Upper lobe of right lung (tissue), 1 donor: ENCODE data around the gene CCIN. TPM values are rescaled to one million over a fixed set of nuclear protein-coding genes. Genes with fewer than 3 reads are reported as not detected.

Experiments
- ATAC-seq: fragments of 200-7000 bp; cut with Tn5 transposase; one replicate; pipeline ENCODE4 v1.9.1; 2020; ENCODE audit warnings: mild to moderate bottlenecking, moderate library complexity
- DNase-seq: peaks from one replicate; pipeline ENCODE4 v3.0.0-alpha.2; 2020
- H3K27ac ChIP-seq: fragments of 200-600 bp; one replicate; pipeline ENCODE4 v1.8.0; 2022
- H3K27me3 ChIP-seq: fragments of 200-600 bp; one replicate; pipeline ENCODE4 v1.8.0; 2022; ENCODE audit warnings: mild to moderate bottlenecking
- H3K36me3 ChIP-seq: fragments of 200-600 bp; one replicate; pipeline ENCODE4 v1.8.0; 2022
- H3K4me1 ChIP-seq: fragments of 200-600 bp; one replicate; pipeline ENCODE4 v1.8.0; 2022
- H3K4me3 ChIP-seq: fragments of 200-600 bp; one replicate; pipeline ENCODE4 v1.8.0; 2022; ENCODE audit warnings: mild to moderate bottlenecking
- H3K9me3 ChIP-seq: fragments of 200-600 bp; one replicate; pipeline ENCODE4 v1.8.0; 2022
- CTCF ChIP-seq: fragments of 200-600 bp; IDR thresholded peaks from one replicate; pipeline ENCODE4 v1.8.0; 2022; ENCODE audit warnings: antibody characterized with exemption
- intact Hi-C: fragments of 100-400 bp; cut with DNase I; formaldehyde crosslinking; loops from one replicate; pipeline ENCODE4 v1.11.0; 2022
- total RNA-seq: library from RNA; stranded (reverse); fragmentation: NEBNext Ultra II Directional; extraction: Animal tissue kit (Norgen Biotek cat#: 25700); gene quantifications from one replicate; pipeline ENCODE4 v1.2.1, GENCODE V29; 2021
- donor health status: DM: no; HTN: yes; CAD: no; lungs with severe emphysema.

The CCIN gene
- total RNA-seq, 1 donor from 2014 or later: not detected

DNA sequence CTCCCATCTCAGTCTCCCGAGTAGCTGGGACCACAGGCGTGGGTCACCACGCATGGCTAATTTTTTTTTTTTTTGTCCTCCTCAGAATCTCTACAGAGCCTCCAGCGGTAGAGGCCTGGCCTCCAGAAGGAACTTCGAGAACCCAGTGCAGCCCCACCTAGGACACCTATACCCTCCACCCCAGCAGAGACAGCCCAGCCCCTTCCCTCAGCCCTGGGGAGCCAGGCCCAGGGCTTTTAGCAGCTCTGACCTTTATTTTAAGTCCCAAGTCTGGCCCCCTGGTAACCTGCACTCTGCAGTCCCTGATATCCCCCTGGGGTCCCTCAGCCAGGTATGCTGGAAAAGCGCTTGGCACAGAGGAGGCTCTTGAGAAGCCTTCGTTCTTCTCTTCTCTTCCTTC is 27.4 kb upstream of the CCIN start:
- TF ChIP-seq CTCF: no peak
- intact Hi-C loops: no loop called here
- peaks cover 69% of the 10 kb centered on the region for H3K4me1 ChIP-seq
- DNase-seq: no peak
- no peak for ATAC-seq
- H3K36me3 ChIP-seq: no peaks in the 10 kb centered on the region
- peak overlapping the region; percentile 80 for H3K27ac ChIP-seq
- H3K4me3 ChIP-seq: no peak overlapping the region
- H3K27me3 ChIP-seq: no peaks in the 10 kb centered on the region
- no peaks in the 10 kb centered on the region for H3K9me3 ChIP-seq

DNA sequence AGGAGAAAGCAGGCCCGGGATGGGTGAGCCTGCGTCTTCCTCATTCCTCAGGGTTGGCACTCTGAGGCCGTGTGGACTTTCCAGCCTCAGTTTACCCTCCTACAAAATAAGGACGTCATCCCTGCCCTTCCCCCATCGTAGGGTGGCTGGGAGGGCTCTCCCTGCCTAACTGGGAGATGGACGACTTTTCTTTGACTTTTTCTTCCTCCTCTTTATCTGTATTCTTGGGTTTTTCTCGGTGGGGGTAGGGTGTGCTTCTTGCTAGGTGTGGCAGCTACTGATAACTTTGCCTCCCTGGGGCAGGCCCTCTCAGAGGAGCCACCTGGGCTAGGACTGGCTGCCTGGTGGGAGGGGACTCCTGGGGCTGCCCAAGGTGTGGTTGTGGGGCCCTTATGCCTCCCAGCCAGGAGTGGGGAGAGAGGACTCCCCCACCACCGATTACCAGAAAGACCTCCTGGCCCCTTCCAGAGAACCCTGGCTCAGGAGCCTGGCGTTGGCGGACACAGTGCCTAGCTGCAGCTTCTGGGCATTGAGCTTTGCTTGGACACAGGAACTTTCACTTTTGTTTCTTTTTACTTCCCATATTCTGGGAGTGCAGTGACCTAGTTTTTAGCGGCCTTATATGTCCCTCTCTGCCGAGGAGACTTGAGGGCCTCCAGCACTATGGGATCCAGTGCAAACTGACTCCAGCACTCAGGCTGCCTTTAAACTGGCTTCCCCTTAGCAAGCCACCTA is 26.5 kb upstream of the CCIN start:
- no peak for TF ChIP-seq CTCF
- intact Hi-C loops: no loop called here
- peaks cover 68% of the 10 kb centered on the region for H3K4me1 ChIP-seq
- peak overlapping the region; percentile 31 for H3K4me3 ChIP-seq
- H3K36me3 ChIP-seq: no peaks in the 10 kb centered on the region
- H3K9me3 ChIP-seq: no peaks in the 10 kb centered on the region
- DNase-seq (no peak), ATAC-seq (peak; percentile 69)
- peak overlapping the region; percentile 80 for H3K27ac ChIP-seq
- H3K27me3 ChIP-seq: no peaks in the 10 kb centered on the region

GRCh38 chr9:36143245-36143641 is 25.9 kb upstream of the CCIN start:
- intact Hi-C loops: no loop called here
- Histone ChIP-seq H3K27ac (peak overlapping the region; percentile 80), H3K9me3 (no peaks in the 10 kb centered on the region), H3K27me3 (no peaks in the 10 kb centered on the region), H3K4me1 (peaks cover 69% of the 10 kb centered on the region), H3K4me3 (peak overlapping the region; percentile 31), H3K36me3 (no peaks in the 10 kb centered on the region)
- TF ChIP-seq CTCF: no peak
- ATAC-seq (peak; percentile 2), DNase-seq (no peak)

GRCh38 chr9:36144309-36145232 is 24.6 kb upstream of the CCIN start:
- TF ChIP-seq CTCF: no peak
- Histone ChIP-seq H3K9me3 (no peaks in the 10 kb centered on the region), H3K27me3 (no peaks in the 10 kb centered on the region), H3K4me1 (peaks cover 78% of the 10 kb centered on the region), H3K27ac (peak overlapping the region; percentile 42), H3K4me3 (no peak overlapping the region), H3K36me3 (no peaks in the 10 kb centered on the region)
- intact Hi-C loops: no loop called here
- no peak for DNase-seq
- peak; percentile 3 for ATAC-seq

DNA sequence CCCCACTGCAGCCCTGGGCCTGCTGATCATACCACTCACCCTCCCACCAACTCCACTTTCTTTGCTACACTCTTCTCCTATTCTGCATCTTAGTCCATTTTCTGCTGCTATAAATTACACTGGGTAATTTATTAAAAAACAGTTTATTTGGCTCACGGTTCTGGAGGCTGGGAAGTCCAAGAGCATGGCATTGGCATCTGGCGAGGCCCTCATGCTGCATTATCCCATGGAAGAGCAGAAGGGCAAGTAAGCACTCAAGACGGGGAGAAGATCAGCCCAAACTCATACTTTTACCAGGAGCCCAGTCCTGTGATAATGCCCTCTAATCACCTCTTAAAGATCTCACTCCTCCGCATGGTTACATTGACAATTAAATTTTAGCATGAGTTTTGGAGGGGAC is 23.2 kb upstream of the CCIN start:
- TF ChIP-seq CTCF: no peak
- H3K27ac ChIP-seq: no peak overlapping the region
- no peak overlapping the region for H3K4me3 ChIP-seq
- intact Hi-C loops: no loop called here
- H3K4me1 ChIP-seq: peaks cover 82% of the 10 kb centered on the region
- DNase-seq (no peak), ATAC-seq (no peak)
- no peaks in the 10 kb centered on the region for H3K27me3 ChIP-seq
- no peaks in the 10 kb centered on the region for H3K9me3 ChIP-seq
- H3K36me3 ChIP-seq: no peaks in the 10 kb centered on the region
